ENCODE data around the gene COBLL1. TPM values are rescaled to one million over a fixed set of nuclear protein-coding genes. Genes with fewer than 3 reads are reported as not detected.

Gene COBLL1
- total and polyA plus RNA-seq, 2 of the 4 experiments (the other 2 are of a cell fraction), result 0.79 to 1.1 TPM

GRCh38 chr2:164824872-164825271, 16.8 kb downstream of the COBLL1 start:
- Histone ChIP-seq H3K36me3 (ENCODE audit: control insufficient read depth, insufficient read depth, low read length) (no peaks in the 10 kb centered on the region), H2AK5ac (ENCODE audit: low read depth, low read length) (no peak overlapping the region), H2AK9ac (replicated peaks; ENCODE audit: low read depth, low read length, poor library complexity) (no peak overlapping the region), H4K5ac (ENCODE audit: low read depth, low read length) (no peak overlapping the region), H3K18ac (ENCODE audit: low read depth, low read length) (no peak overlapping the region), H3K27me3 (ENCODE audit: control insufficient read depth, insufficient read depth, low read length) (no peaks in the 10 kb centered on the region), H3K56ac (ENCODE audit: extremely low read depth, insufficient read depth, low read length) (no peak overlapping the region), H3K14ac (replicated peaks; ENCODE audit: low read depth, low read length) (no peak overlapping the region), H3K4ac (ENCODE audit: low read depth, low read length) (no peak overlapping the region), H3K4me2 (ENCODE audit: low read depth, low read length) (no peak overlapping the region), H3K27ac (ENCODE audit: insufficient read depth, low read length) (no peak overlapping the region), H4K8ac (ENCODE audit: low read depth in 2 of 2, low read length in 2 of 2) (no peak overlapping the region), H3K79me1 (ENCODE audit: low read depth in 1 of 2, low read length in 2 of 2) (no peaks in the 10 kb centered on the region), H3K9ac (ENCODE audit: low read depth, low read length) (no peak overlapping the region), H2BK15ac (ENCODE audit: low read depth, low read length) (no peak overlapping the region), H3K9me3 (ENCODE audit: control insufficient read depth, insufficient read depth, low read length) (no peaks in the 10 kb centered on the region), H2BK5ac (ENCODE audit: low read depth, low read length, poor library complexity, severe bottlenecking) (no peak overlapping the region), H2BK120ac (ENCODE audit: low read depth, low read length) (no peak overlapping the region), H3K4me1 (ENCODE audit: control insufficient read depth, insufficient read depth, low read length) (no peaks in the 10 kb centered on the region), H2AFZ (replicated peaks; ENCODE audit: low read length, poor library complexity) (no peak overlapping the region), H3K9me1 (ENCODE audit: insufficient read depth, low read length) (no peaks in the 10 kb centered on the region), H4K91ac (ENCODE audit: insufficient read depth, low read depth, low read length) (no peak overlapping the region), H4K20me1 (ENCODE audit: insufficient read depth, low read length) (no peaks in the 10 kb centered on the region), H3K23ac (ENCODE audit: low read depth, low read length) (no peak overlapping the region), H2BK20ac (ENCODE audit: low read depth, low read length) (no peak overlapping the region), H3K4me3 (ENCODE audit: insufficient read depth, low read depth, low read length) (no peak overlapping the region)
- CTCF ChIA-PET, result no interaction called here
- no peak for ATAC-seq (ENCODE audit: low read depth)
- in situ Hi-C loops (cut with MboI; ENCODE audit: low sequenced_read_pairs), result no loop called here
- TF ChIP-seq POLR2A (IDR thresholded peaks at IDR 0.05; ENCODE audit: low read depth, low read length) (no peak), CHD1 (IDR thresholded peaks at IDR 0.05; ENCODE audit: low read depth, low read length) (no peak), MAZ (IDR thresholded peaks at IDR 0.05; ENCODE audit: borderline replicate concordance, low read depth, low read length) (no peak), CTCF (conservative IDR thresholded peaks at IDR 0.05; ENCODE audit: low read depth, low read length) (no peak), NFE2L2 (IDR thresholded peaks at IDR 0.05; ENCODE audit: low read depth, low read length) (no peak), USF2 (IDR thresholded peaks at IDR 0.05; ENCODE audit: low read depth, low read length) (no peak), SMC3 (IDR thresholded peaks at IDR 0.05; ENCODE audit: low read depth, low read length) (no peak), RAD21 (IDR thresholded peaks at IDR 0.05; ENCODE audit: low read length) (no peak)
- no TSS peak for BruUV-seq (replicated peaks)
- intact Hi-C loops (cut with micrococcal nuclease), result no loop called here
- POLR2A ChIA-PET (ENCODE audit: unreplicated experiment), result no interaction called here
- dilution Hi-C loops (cut with HindIII; ENCODE audit: low sequenced_read_pairs, unreplicated experiment), result no loop called here
- DNase-seq, result no peak
